HCT116 (cell line): ENCODE results near the gene BPIFB3. TPM values are rescaled to one million over a fixed set of nuclear protein-coding genes. Genes with fewer than 3 reads are reported as not detected.

ENCODE experiments used
- ATAC-seq: fragments of 200-7000 bp; cut with Tn5 transposase; 2 replicates; pipeline ENCODE4 v1.9.1; 2020; ENCODE audit warnings: mild to moderate bottlenecking, moderate library complexity
- BruUV-seq: library from RNA; stranded (reverse); fragments of 400-500 nt; replicated peaks from 2 replicates; lab custom pipeline; 2021; lab: Mats Ljungman, UMichigan
- CTCF ChIA-PET: fragments of 300-600 bp; sonication (Branson Sonifier 250); formaldehyde crosslinking; loops from one replicate; lab custom pipeline; 2021; ENCODE audit warnings: antibody characterized with exemption; lab: Charles Lee
- POLR2A ChIA-PET: fragments of 300-600, 350-600 bp; sonication (Branson Sonifier 250); formaldehyde crosslinking; loops from one replicate; lab custom pipeline; 2021; ENCODE audit warnings: antibody characterized with exemption; lab: Charles Lee
- RAD21 ChIA-PET, 2 experiments: fragments of 300-600 bp; sonication (Branson Sonifier 250); formaldehyde crosslinking; loops; one replicate each; lab custom pipeline; 2023; ENCODE audit warnings: low total read pairs in 2 of 2; ENCODE audit not compliant: uncharacterized antibody in 2 of 2, unreplicated experiment in 2 of 2, low non-redundant PET in 1 of 2; lab: Charles Lee
- DNase-seq: peaks from one replicate; pipeline ENCODE4 v3.0.0-alpha.2; 2010; ENCODE audit warnings: low read depth, low spot score
- H2AFZ ChIP-seq: fragments of 200-600 bp; shearing (Covaris generic), sonication (generic); 2 replicates; pipeline ENCODE4 v1.6.1; 2017; ENCODE audit warnings: low read depth, mixed run types, mixed read lengths, antibody characterized with exemption, low read length; ENCODE audit not compliant: poor library complexity, severe bottlenecking
- H3K27ac ChIP-seq: 2 replicates; pipeline ENCODE4 v1.5.1; 2012; ENCODE audit warnings: low read depth, low read length
- H3K27me3 ChIP-seq: fragments of 200-600 bp; sonication (generic); 2 replicates; pipeline ENCODE4 v1.6.1; 2016; ENCODE audit warnings: mixed run types, low read length, mixed read lengths; ENCODE audit not compliant: insufficient read depth
- H3K36me3 ChIP-seq, 2 experiments: fragments of 200-500 bp in 1 of 2; fragments of 200-600 bp in 1 of 2; sonication (Bioruptor generic) in 1 of 2; sonication (generic) in 1 of 2; 2 replicates each; pipeline versions ENCODE4 v1.5.1 to v1.6.1; 2014 to 2016; ENCODE audit warnings: low read length in 2 of 2, inconsistent platforms in 1 of 2, mixed read lengths in 1 of 2, mixed run types in 1 of 2; ENCODE audit not compliant: insufficient read depth in 2 of 2, control insufficient read depth in 1 of 2
- H3K4me1 ChIP-seq, 2 experiments: fragments of 200-600 bp in 1 of 2; sonication (generic) in 1 of 2; 2 replicates each; pipeline versions ENCODE4 v1.5.1 to v1.6.1; 2012 to 2017; ENCODE audit warnings: low read length in 2 of 2, inconsistent platforms in 1 of 2, mild to moderate bottlenecking in 1 of 2, mixed read lengths in 1 of 2, mixed run types in 1 of 2, moderate library complexity in 1 of 2; ENCODE audit not compliant: insufficient read depth in 2 of 2, control insufficient read depth in 1 of 2
- H3K4me2 ChIP-seq: fragments of 200-600 bp; sonication (generic); 2 replicates; pipeline ENCODE4 v1.6.1; 2017; ENCODE audit warnings: mixed run types, low read length, mixed read lengths
- H3K4me3 ChIP-seq, 2 experiments: fragments of 200-600 bp in 1 of 2; sonication (generic) in 1 of 2; replicated peaks in 1 of 2; 2 replicates each; pipeline ENCODE4 v1.5.1; 2011 to 2016; ENCODE audit warnings: low read length in 2 of 2, control low read depth in 1 of 2, low read depth in 1 of 2, mild to moderate bottlenecking in 1 of 2, mixed read lengths in 1 of 2, mixed run types in 1 of 2
- H3K79me2 ChIP-seq: fragments of 200-600 bp; sonication (generic); 2 replicates; pipeline ENCODE4 v1.6.1; 2017; ENCODE audit warnings: mild to moderate bottlenecking, mixed run types, low read length, moderate library complexity, mixed read lengths; ENCODE audit not compliant: insufficient read depth
- H3K9ac ChIP-seq: fragments of 200-600 bp; sonication (generic); 2 replicates; pipeline ENCODE4 v1.6.1; 2016; ENCODE audit warnings: low read length, mixed read lengths
- H3K9me2 ChIP-seq: fragments of 200-600 bp; sonication (generic), shearing (Covaris generic); 2 replicates; pipeline ENCODE4 v1.6.1; 2017; ENCODE audit warnings: mixed run types, mild to moderate bottlenecking, moderate library complexity; ENCODE audit not compliant: insufficient read depth
- H3K9me3 ChIP-seq, 2 experiments: fragments of 200-500 bp in 1 of 2; fragments of 200-600 bp in 1 of 2; sonication (Bioruptor generic) in 1 of 2; sonication (generic) in 1 of 2; 2 replicates each; pipeline ENCODE4 v1.6.1; 2014 to 2017; ENCODE audit warnings: low read length in 2 of 2, mixed read lengths in 2 of 2, inconsistent platforms in 1 of 2, low read depth in 1 of 2, mild to moderate bottlenecking in 1 of 2, mixed run types in 1 of 2, moderate library complexity in 1 of 2; ENCODE audit not compliant: control insufficient read depth in 1 of 2, insufficient read depth in 1 of 2
- H4K20me1 ChIP-seq: fragments of 200-600 bp; sonication (generic), shearing (Covaris generic); 2 replicates; pipeline ENCODE4 v1.6.1; 2017; ENCODE audit warnings: mixed run types, mild to moderate bottlenecking, moderate library complexity; ENCODE audit not compliant: insufficient read depth
- ATF3 ChIP-seq: IDR thresholded peaks from 2 replicates; pipeline ENCODE4 v1.6.1; 2012
- CBX3 ChIP-seq: IDR thresholded peaks from 2 replicates; pipeline ENCODE4 v1.6.1; 2012; ENCODE audit warnings: low read depth
- EGR1 ChIP-seq: IDR thresholded peaks from 2 replicates; pipeline ENCODE4 v1.6.1; 2012; ENCODE audit warnings: low read depth
- POLR2A ChIP-seq: IDR thresholded peaks from 2 replicates; pipeline ENCODE4 v1.7.0; 2011; ENCODE audit warnings: borderline replicate concordance; ENCODE audit not compliant: insufficient read depth, insufficient read length; ENCODE audit errors: extremely low read depth
- POLR2AphosphoS5 ChIP-seq: IDR thresholded peaks from 2 replicates; pipeline ENCODE4 v1.6.1; 2011; ENCODE audit warnings: mild to moderate bottlenecking, low read depth, low read length, moderate library complexity
- REST ChIP-seq: IDR thresholded peaks from 2 replicates; pipeline ENCODE4 v1.6.1; 2012; ENCODE audit warnings: low read depth
- SRF ChIP-seq: IDR thresholded peaks from 2 replicates; pipeline ENCODE4 v1.6.1; 2012; ENCODE audit warnings: low read depth
- TCF7L2 ChIP-seq: IDR thresholded peaks from 2 replicates; pipeline ENCODE4 v1.7.0; 2011; ENCODE audit warnings: borderline replicate concordance, inconsistent platforms; ENCODE audit not compliant: insufficient read depth, insufficient read length; ENCODE audit errors: extremely low read depth
- ZBTB33 ChIP-seq: IDR thresholded peaks from 2 replicates; pipeline ENCODE4 v1.6.1; 2011; ENCODE audit warnings: mild to moderate bottlenecking, low read length, moderate library complexity; ENCODE audit not compliant: insufficient replicate concordance; ENCODE audit errors: extremely low read depth
- ZFX ChIP-seq: fragments of 450-650 bp; IDR thresholded peaks from 2 replicates; pipeline ENCODE4 v1.6.1; 2017
- ZNF274 ChIP-seq: fragments of 200-500 bp; sonication (Bioruptor generic); IDR thresholded peaks from 2 replicates; pipeline ENCODE4 v1.6.1; 2014; ENCODE audit warnings: mild to moderate bottlenecking, low read depth, low read length, inconsistent platforms
- intact Hi-C: fragments of 100-400 bp; cut with micrococcal nuclease; formaldehyde crosslinking; loops from 2 replicates; pipeline ENCODE4 v1.10.0; 2022
- total RNA-seq: library from RNA; stranded (reverse); gene quantifications from one replicate; pipeline ENCODE4 v1.2.1, GENCODE V29; 2021; ENCODE audit not compliant: unreplicated experiment

The BPIFB3 gene
- total RNA-seq, 1 experiment from 2014 or later, result not detected

- no peak overlapping the region for H3K4me2 ChIP-seq
- no peaks in the 10 kb centered on the region for H3K9me2 ChIP-seq
- ChIA-PET CTCF (no interaction called here), RAD21 (no interaction called here), POLR2A (no interaction called here)
- H3K79me2 ChIP-seq, result no peaks in the 10 kb centered on the region
- no peaks in the 10 kb centered on the region for H3K4me1 ChIP-seq
- ATAC-seq (no peak), DNase-seq (no peak)
- no peak overlapping the region for H3K27ac ChIP-seq
- no peaks in the 10 kb centered on the region for H4K20me1 ChIP-seq
- TF ChIP-seq ZFX (no peak), TCF7L2 (no peak), POLR2A (no peak), ATF3 (no peak), CBX3 (no peak), ZNF274 (no peak), SRF (no peak), REST (no peak), POLR2AphosphoS5 (no peak), EGR1 (no peak), ZBTB33 (no peak)
- no peaks in the 10 kb centered on the region for H3K9me3 ChIP-seq
- no peak overlapping the region for H2AFZ ChIP-seq
- H3K36me3 ChIP-seq, result no peaks in the 10 kb centered on the region
- H3K27me3 ChIP-seq, result peaks cover 13% of the 10 kb centered on the region; the same call in 1 of the 2 replicates
- H3K9ac ChIP-seq, result no peak overlapping the region
- intact Hi-C loops, result no loop called here
- no TSS peak for BruUV-seq
- no peak overlapping the region for H3K4me3 ChIP-seq
Observed at GRCh38 chr20:33013701-33014326, 39.9 kb upstream of the BPIFB3 start.
